Small intestine (tissue), 7 donors: ENCODE data around the gene CUL2. TPM values are rescaled to one million over a fixed set of nuclear protein-coding genes. Genes with fewer than 3 reads are reported as not detected.

Experiments used
- DNase-seq, 2 donors: peaks; one replicate each; pipeline versions ENCODE4 v3.0.0 to v3.0.0-alpha.2; 2013
- FAIRE-seq: peaks from 2 replicates; lab custom pipeline; 2012; peaks lifted over from hg19 to GRCh38; lab: Jason Lieb, UNC
- H3K27ac ChIP-seq, 3 donors: one replicate each; pipeline ENCODE4 v1.5.1; 2013; ENCODE audit warnings: low read length in 2 of 3, mild to moderate bottlenecking in 2 of 3, control low read depth in 1 of 3, inconsistent platforms in 1 of 3, low read depth in 1 of 3, moderate library complexity in 1 of 3
- H3K27me3 ChIP-seq, 3 donors: one replicate each; pipeline ENCODE4 v1.6.1; 2013; ENCODE audit warnings: low read length in 3 of 3, inconsistent platforms in 1 of 3; ENCODE audit not compliant: control insufficient read depth in 3 of 3, insufficient read depth in 3 of 3
- H3K36me3 ChIP-seq, 3 donors: one replicate each; pipeline ENCODE4 v1.6.1; 2013; ENCODE audit warnings: low read length in 3 of 3, inconsistent platforms in 1 of 3, low read depth in 1 of 3, mild to moderate bottlenecking in 1 of 3, moderate library complexity in 1 of 3; ENCODE audit not compliant: control insufficient read depth in 3 of 3, insufficient read depth in 2 of 3
- H3K4me1 ChIP-seq, 3 donors: one replicate each; pipeline ENCODE4 v1.6.1; 2013; ENCODE audit warnings: low read length in 2 of 3, inconsistent platforms in 1 of 3, low read depth in 1 of 3, mild to moderate bottlenecking in 1 of 3, moderate library complexity in 1 of 3; ENCODE audit not compliant: control insufficient read depth in 3 of 3, insufficient read depth in 2 of 3
- H3K4me3 ChIP-seq, 3 donors: one replicate each; pipeline ENCODE4 v1.5.1; 2013; ENCODE audit warnings: low read length in 3 of 3, control low read depth in 1 of 3, inconsistent platforms in 1 of 3, low read depth in 1 of 3, mild to moderate bottlenecking in 1 of 3, moderate library complexity in 1 of 3
- H3K9me3 ChIP-seq, 2 donors: one replicate each; pipeline ENCODE4 v1.6.1; 2013; ENCODE audit warnings: low read depth in 1 of 2, low read length in 1 of 2; ENCODE audit not compliant: control insufficient read depth in 2 of 2, insufficient read depth in 1 of 2
- WGBS, 3 donors: extraction: QIAGEN DNeasy Blood & Tissue Kit; methylation state at CpG; one replicate each; pipeline ENCODE4 v1.1.7; 2013; 5-methylcytosine and 5-hydroxymethylcytosine counted together
- polyA plus RNA-seq, 4 donors: library from polyadenylated mRNA; stranded (reverse) in 3 of 4; unstranded in 1 of 4; fragments of 200-250 nt in 3 of 4; fragments of 120-200 nt in 1 of 4; gene quantifications; one replicate each; pipeline versions ENCODE4 v1.2.1 to v1.2.3, GENCODE V29; 2013
- donor health status: healthy with polysubstance abuse.
- donor health status: control.
- donor health status: control.
- donor health status: Bipolar disorder and iron deficiency.
- donor health status: healthy.

Gene CUL2
- polyA plus RNA-seq, 4 donors, result 9.2 to 32.0 (median 12.7) TPM

- Histone ChIP-seq H3K4me1 (peaks cover 0 to 4% (median 2%) of the 10 kb centered on the region in 3 donors), H3K27ac (peak overlapping the region; percentile 97 to 100 (median 99)), H3K36me3 (no peaks in the 10 kb centered on the region), H3K9me3 (no peaks in the 10 kb centered on the region), H3K27me3 (no peaks in the 10 kb centered on the region), H3K4me3 (peak overlapping the region; percentile 73 to 90 (median 78))
- 0 to 1% (median 0%) methylated on average over 49 to 56 of the region's 56 CpGs for WGBS, 3 donors
- FAIRE-seq (no peak), DNase-seq (peak in 1 of 2 donors; percentile 52)
Measured at GRCh38 chr10:35127289-35127891, 37.2 kb upstream of the CUL2 start.

GRCh38 chr10:35126530-35127288 lies 36.6 kb upstream of the CUL2 start, which contains the start of gene CREM:
Gene CREM (plus strand): TSS chr10:35126846. CDS start chr10:35137836, 10,990 bp downstream.
- FAIRE-seq (no peak), DNase-seq (peak; percentile 98 to 99)
- Histone ChIP-seq H3K36me3 (no peaks in the 10 kb centered on the region), H3K4me3 (peak within 1 kb of the TSS; percentile 73 to 90 (median 78)), H3K27me3 (no peaks in the 10 kb centered on the region), H3K4me1 (peaks cover 0 to 4% (median 2%) of the 10 kb centered on the region in 3 donors), H3K9me3 (no peaks in the 10 kb centered on the region), H3K27ac (peak within 1 kb of the TSS; percentile 97 to 100 (median 99))
- 1% methylated on average over 73 to 80 of the region's 80 CpGs for WGBS, 3 donors

- H3K27me3 ChIP-seq, result no peaks in the 10 kb centered on the region
- DNase-seq (no peak), FAIRE-seq (no peak)
- H3K4me1 ChIP-seq, result peaks cover 0 to 4% (median 2%) of the 10 kb centered on the region in 3 donors
- H3K4me3 ChIP-seq, result peak overlapping the region; percentile 31 to 54 (median 40)
- WGBS, 3 donors, result 61 to 65% (median 65%) methylated on average over 11 to 13 of the region's 13 CpGs
- no peaks in the 10 kb centered on the region for H3K36me3 ChIP-seq
- no peaks in the 10 kb centered on the region for H3K9me3 ChIP-seq
- peak overlapping the region; percentile 52 to 96 (median 60) for H3K27ac ChIP-seq
Measured at GRCh38 chr10:35126062-35126529, 36.0 kb upstream of the CUL2 start.

DNA sequence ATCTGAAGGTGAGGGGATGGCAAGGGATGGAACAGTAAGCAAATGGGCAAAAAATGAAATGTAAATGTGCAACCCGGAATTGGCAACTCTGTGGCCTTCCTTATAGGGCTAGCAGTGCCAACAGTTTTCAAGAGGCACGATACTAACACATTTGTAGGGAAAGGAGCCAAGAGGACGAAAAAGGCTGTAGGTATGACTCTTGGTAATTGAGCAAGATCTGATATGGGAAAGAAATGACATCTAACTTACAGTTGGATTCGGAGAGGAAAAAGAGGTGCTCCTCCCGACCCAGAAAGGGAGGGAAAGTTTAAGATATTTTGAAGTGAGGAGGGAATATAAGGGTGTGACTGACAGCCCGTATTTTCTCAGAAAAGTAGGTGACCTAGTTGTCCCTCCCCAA lies 34.4 kb upstream of the CUL2 start:
- no peak for FAIRE-seq
- 45 to 70% (median 67%) methylated on average over 6 of the region's 6 CpGs for WGBS, 3 donors

GRCh38 chr10:35119378-35119777 lies 29.2 kb upstream of the CUL2 start:
- no peak for DNase-seq
- 94 to 97% (median 96%) methylated on average over 1 of the region's 1 CpG for WGBS, 3 donors
- Histone ChIP-seq H3K9me3 (no peaks in the 10 kb centered on the region), H3K4me1 (no peaks in the 10 kb centered on the region), H3K4me3 (no peak overlapping the region), H3K27me3 (no peaks in the 10 kb centered on the region), H3K36me3 (no peaks in the 10 kb centered on the region), H3K27ac (no peak overlapping the region)
- no peak for FAIRE-seq

More for the DNA sequence above, 34.4 kb upstream of the CUL2 start:
- Histone ChIP-seq H3K4me1 (peaks cover 0 to 4% (median 2%) of the 10 kb centered on the region in 3 donors), H3K27ac (no peak overlapping the region), H3K36me3 (no peaks in the 10 kb centered on the region), H3K4me3 (no peak overlapping the region), H3K9me3 (no peaks in the 10 kb centered on the region), H3K27me3 (no peaks in the 10 kb centered on the region)
- DNase-seq, result no peak

DNA sequence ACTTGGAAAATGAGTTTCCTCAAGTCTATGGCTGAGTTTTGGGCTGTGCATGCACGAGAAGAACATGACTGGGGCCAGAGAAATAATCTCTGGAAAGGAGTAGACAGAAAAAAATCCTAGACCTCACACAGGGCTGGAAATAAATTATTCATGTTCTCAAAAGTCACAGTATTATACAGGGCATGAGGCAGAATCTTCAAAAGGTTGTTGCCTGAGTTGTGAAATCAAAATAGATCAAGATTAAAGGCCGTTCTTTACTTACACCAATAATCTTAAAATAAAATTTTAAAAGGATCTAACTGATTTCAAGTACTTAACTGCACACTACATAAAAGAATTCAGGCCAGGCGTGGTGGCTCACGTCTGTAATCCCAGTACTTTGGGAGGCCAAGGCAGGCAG lies 22.4 kb upstream of the CUL2 start:
- DNase-seq (no peak), FAIRE-seq (no peak)
- Histone ChIP-seq H3K9me3 (no peaks in the 10 kb centered on the region), H3K27me3 (no peaks in the 10 kb centered on the region), H3K4me3 (no peak overlapping the region), H3K27ac (no peak overlapping the region), H3K36me3 (no peaks in the 10 kb centered on the region), H3K4me1 (no peaks in the 10 kb centered on the region)
- WGBS, 3 donors, result 69 to 82% (median 80%) methylated on average over 4 of the region's 4 CpGs

DNA sequence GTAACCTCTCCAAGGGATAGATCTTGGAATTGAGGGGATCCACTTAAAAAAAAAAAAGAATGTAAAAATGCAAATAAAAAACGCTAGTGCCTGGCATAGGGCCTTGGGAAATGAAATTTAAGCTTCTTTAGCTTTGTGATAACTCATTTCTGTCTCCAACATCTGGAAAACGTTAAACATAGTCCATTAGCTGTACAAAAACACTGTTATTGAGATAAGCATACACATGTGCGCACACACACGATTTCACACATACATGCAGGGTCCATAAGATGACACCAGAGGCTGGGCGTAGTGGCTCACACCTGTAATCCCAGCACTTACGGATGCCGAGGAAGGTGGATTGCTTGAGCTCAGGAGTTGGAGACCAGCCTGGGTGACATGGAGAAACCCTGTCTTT lies 13.7 kb upstream of the CUL2 start:
- Histone ChIP-seq H3K27ac (no peak overlapping the region), H3K4me1 (no peaks in the 10 kb centered on the region), H3K36me3 (no peaks in the 10 kb centered on the region), H3K27me3 (no peaks in the 10 kb centered on the region), H3K9me3 (no peaks in the 10 kb centered on the region), H3K4me3 (no peak overlapping the region)
- no peak for FAIRE-seq
- 60 to 68% (median 68%) methylated on average over 7 of the region's 7 CpGs for WGBS, 3 donors
- no peak for DNase-seq

GRCh38 chr10:35097510-35097909 lies 7.4 kb upstream of the CUL2 start:
- H3K4me3 ChIP-seq, result no peak overlapping the region
- H3K9me3 ChIP-seq, result peaks cover 0 to 6% of the 10 kb centered on the region in 2 donors
- FAIRE-seq (no peak), DNase-seq (no peak)
- H3K4me1 ChIP-seq, result no peaks in the 10 kb centered on the region
- H3K36me3 ChIP-seq, result no peaks in the 10 kb centered on the region
- peaks cover 0 to 2% (median 0%) of the 10 kb centered on the region in 3 donors for H3K27me3 ChIP-seq
- 67 to 80% (median 70%) methylated on average over 1 of the region's 1 CpG for WGBS, 3 donors
- H3K27ac ChIP-seq, result no peak overlapping the region
